GM19025 (cell line): ENCODE measurements around the gene PLAU.
"Not testable (repeated sequence)": the region's sequence is repeated elsewhere in the genome, so short reads cannot be mapped to it uniquely, and the experiment has no call there.

ENCODE experiments used
- ATAC-seq: cut with Tn5 transposase; IDR thresholded peaks from one replicate; pipeline ENCODE4 v1.9.1; 2021; ENCODE audit warnings: mild to moderate bottlenecking, low read depth, moderate library complexity; ENCODE audit not compliant: unreplicated experiment

PLAU gene

GRCh38 chr10:73876157-73876556 is 34.8 kb upstream of the PLAU start:
- ATAC-seq, result no peak

DNA sequence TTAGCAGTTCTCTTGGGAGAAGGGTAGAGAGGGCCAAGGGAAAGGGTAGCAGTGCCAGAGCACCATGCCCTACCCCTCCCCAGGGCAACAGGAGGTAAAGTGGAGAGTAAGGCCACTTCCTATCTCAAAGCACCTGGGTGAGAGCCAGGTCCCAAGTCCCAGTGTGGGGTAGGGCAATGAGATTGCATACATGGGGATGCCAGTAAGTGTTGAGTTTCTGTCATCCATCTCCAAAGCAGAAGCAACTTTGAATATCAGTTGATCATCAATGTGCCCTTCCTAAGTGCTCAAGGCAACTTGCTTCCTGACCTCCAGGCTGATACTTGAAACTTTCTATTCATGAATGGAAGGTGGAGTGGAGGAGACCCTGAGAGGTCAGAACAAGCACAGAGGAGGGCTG is 34.4 kb upstream of the PLAU start:
- ATAC-seq, result no peak

GRCh38 chr10:73876971-73877370 is 34.0 kb upstream of the PLAU start:
- no peak for ATAC-seq

GRCh38 chr10:73877533-73878160 is 33.3 kb upstream of the PLAU start:
- no peak for ATAC-seq

GRCh38 chr10:73878365-73878764 is 32.6 kb upstream of the PLAU start:
- ATAC-seq, result no peak

- peak; percentile 73 for ATAC-seq
Measured at GRCh38 chr10:73879296-73880173, 31.4 kb upstream of the PLAU start.

GRCh38 chr10:73881221-73881919 is 29.6 kb upstream of the PLAU start:
- ATAC-seq, result no peak

GRCh38 chr10:73884017-73884416 is 26.9 kb upstream of the PLAU start:
- no peak for ATAC-seq

DNA sequence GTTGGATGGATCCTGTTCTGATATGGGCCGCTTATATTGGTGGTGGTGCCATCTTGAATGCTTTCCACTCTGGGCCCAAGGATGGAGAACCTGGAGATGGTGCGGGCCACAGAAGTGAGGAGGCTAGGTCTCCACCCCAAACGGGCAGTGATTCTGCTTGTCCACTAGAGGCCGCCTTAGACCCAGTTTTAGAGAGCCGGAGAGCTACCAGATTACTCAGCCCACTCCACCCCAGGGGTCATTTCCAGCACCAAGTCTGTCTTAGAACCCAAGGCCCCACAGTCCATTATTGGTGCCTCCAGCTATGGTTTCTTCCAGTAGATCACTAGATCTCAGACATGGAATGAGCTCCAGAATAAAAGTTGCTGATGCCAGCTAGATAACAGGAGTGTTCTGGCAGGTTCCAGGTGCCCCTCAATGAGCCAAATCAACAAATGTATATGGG is 24.8 kb upstream of the PLAU start:
- peak; percentile 68 for ATAC-seq

GRCh38 chr10:73886661-73887293 is 24.2 kb upstream of the PLAU start:
- no peak for ATAC-seq

- ATAC-seq, result no peak
Measured at GRCh38 chr10:73887294-73888039, 23.5 kb upstream of the PLAU start.

GRCh38 chr10:73888514-73888913 is 22.4 kb upstream of the PLAU start:
- ATAC-seq, result no peak

GRCh38 chr10:73889014-73889413 is 21.9 kb upstream of the PLAU start:
- ATAC-seq, result no peak

GRCh38 chr10:73889416-73889815 is 21.5 kb upstream of the PLAU start:
- not testable (repeated sequence) for ATAC-seq

DNA sequence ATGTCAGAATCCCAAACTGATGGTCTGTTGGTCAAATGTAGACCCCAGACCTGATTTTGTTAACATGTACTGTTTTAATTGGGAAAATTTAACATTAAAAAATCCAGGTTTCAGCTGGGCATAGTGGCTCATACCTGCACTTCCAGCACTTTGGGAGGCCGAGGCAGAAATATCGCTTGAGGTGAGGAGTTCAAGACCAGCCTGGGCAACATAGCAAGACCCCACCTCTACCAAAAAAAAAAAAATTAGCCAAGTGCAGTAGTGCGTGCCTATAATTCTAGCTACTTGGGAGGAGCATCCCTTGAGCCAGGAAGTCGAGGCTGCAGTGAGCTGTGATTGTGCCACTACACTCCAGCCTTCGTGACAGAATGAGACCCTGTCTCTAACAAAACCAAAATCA is 20.7 kb upstream of the PLAU start:
- ATAC-seq, result no peak

DNA sequence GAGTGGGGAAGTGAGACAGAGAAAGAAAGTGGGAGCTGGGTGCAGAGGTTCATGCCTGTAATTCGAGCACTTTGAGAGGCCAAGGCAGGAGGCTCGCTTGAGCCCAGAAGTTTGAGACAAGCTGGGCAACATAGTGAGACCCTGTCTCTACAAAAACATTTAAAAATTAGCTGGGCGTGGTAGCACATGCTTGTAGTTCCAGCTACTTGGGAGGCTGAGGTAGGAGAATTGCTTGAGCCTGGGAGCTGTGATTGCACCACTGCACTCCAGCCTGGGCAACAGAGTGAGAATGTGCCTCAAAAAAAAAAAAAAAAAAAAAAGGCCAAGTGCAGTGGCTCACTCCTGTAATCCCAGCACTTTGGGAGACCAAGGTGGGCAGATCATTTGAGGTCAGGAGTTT is 20.1 kb upstream of the PLAU start:
- ATAC-seq, result not testable (repeated sequence)

DNA sequence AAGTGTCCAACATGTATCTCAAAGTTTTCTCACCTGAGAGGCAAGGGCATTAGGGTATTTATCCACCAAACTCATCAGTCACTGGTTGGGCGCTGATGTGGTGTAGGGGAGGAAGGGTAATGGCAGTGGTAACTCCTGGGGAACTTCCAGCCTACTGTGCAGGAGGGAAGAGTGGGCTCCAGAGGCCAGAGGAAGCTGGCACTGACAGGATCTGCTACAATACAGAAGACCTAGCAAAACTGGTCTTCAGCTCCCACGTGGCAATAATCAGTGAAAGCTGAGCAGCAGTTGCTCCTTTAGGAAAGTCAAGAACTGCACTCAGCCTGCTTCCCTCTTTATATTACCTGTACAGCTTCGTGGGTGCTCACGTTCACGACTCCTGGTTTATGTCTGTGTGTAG is 19.4 kb upstream of the PLAU start:
- ATAC-seq, result no peak

DNA sequence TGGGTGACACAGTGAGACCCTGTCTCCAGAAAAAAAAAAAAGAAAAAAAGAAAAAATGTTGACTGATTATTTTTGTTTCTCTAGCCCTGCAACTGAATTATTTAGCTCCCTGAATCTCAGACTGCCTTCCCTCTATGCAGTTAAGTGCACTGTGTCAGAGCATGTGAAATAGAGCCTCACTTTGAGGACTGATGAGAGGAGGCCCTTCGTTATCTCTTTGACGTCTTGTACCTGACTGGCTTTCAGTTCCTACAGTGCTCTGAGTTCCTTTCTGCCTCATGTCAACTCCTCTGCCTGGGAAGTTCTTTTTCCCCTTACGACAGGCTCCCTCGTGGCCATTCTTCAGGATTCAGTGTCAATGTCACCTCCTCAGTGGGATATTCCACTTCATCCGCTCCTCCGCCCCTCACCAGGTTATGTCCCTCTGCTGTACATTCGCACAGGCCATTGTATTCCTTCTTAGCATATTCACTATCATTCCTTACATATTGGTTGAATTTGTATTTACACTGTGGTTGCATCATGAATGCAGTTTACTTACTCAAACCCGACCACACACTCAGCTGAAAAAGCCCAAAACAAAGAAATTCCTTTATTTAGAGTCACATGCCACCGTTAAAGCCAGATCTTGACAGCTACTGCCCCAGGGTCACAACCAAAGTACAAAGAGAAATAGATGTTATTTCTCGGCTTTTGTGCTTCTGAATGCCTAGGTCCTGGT is 18.5 kb upstream of the PLAU start:
- no peak for ATAC-seq

DNA sequence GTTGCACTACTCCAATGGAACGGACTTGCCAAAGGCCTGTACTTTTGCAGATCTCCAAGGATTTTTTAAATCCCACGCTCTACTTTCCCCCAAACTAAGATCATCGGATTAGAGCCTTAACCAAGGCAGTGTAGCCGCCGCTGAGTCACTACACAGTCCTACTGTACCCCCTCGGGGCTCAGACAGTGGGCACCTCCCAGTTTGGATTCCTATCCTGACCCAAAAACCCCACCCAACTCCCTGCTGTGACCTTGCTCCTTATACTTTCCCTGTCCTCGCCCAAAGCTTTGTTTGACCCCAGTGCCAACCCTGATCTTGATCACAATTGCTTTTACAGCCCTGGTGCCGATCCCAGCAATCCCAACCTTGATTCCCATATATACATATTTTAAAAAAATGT is 17.5 kb upstream of the PLAU start:
- no peak for ATAC-seq
